T-helper 2 cell treated with Interferon-gamma antibody and Interleukin-4, amounts not matched to agents 5 μg/mL and 100 μg/mL, for 36 hours (primary cell): ENCODE results near the gene RBMS3.
"Not testable (repeated sequence)": the region's sequence is repeated elsewhere in the genome, so short reads cannot be mapped to it uniquely, and the experiment has no call there.

ENCODE experiments used
- DNase-seq: peaks from one replicate; pipeline ENCODE4 v3.0.0; 2021; ENCODE audit warnings: low spot score
- H3K27ac Mint-ChIP-seq: one replicate; pipeline ENCODE4 v1.8.0; 2021; ENCODE audit warnings: mild to moderate bottlenecking, mixed read lengths
- H3K27me3 Mint-ChIP-seq: one replicate; pipeline ENCODE4 v1.8.0; 2021; ENCODE audit warnings: low read depth, mixed read lengths
- H3K36me3 Mint-ChIP-seq: one replicate; pipeline ENCODE4 v1.8.0; 2021; ENCODE audit warnings: low read depth, mixed read lengths
- H3K4me1 Mint-ChIP-seq: one replicate; pipeline ENCODE4 v1.8.0; 2021; ENCODE audit warnings: low read depth, mixed read lengths
- H3K4me3 Mint-ChIP-seq: one replicate; pipeline ENCODE4 v1.8.0; 2022; ENCODE audit warnings: mild to moderate bottlenecking, moderate library complexity, mixed read lengths
- H3K9me3 Mint-ChIP-seq: one replicate; pipeline ENCODE4 v1.8.0; 2021; ENCODE audit warnings: mixed read lengths

The RBMS3 gene

GRCh38 chr3:30024466-30024865 is 743.6 kb downstream of the RBMS3 start:
- Mint-ChIP-seq H3K9me3 (no peaks in the 10 kb centered on the region), H3K4me3 (no peak overlapping the region), H3K4me1 (no peaks in the 10 kb centered on the region), H3K36me3 (no peaks in the 10 kb centered on the region), H3K27ac (no peak overlapping the region), H3K27me3 (peaks cover 21% of the 10 kb centered on the region)
- DNase-seq: no peak

DNA sequence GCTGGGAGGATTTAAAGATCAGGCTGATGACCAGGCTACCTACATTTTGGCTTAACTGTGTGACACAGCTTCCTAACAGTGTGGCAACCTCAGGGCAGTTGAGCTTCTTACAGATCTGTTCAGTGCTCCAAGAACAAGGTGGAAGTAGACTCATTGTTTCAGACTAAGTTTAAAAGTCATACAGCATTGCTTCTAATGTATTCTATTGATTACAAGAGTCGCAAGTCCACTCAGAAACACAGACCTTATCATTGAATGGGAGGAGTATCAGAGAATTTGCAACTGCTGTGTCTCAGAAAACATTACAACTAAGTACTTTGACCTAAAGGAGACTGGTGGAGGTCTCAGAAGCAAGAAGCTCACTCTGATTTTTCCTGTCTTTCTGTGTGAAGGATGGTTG is 746.0 kb downstream of the RBMS3 start:
- peaks cover 14% of the 10 kb centered on the region for H3K27me3 Mint-ChIP-seq
- no peak for DNase-seq
- H3K4me1 Mint-ChIP-seq: no peaks in the 10 kb centered on the region
- H3K9me3 Mint-ChIP-seq: no peaks in the 10 kb centered on the region
- H3K4me3 Mint-ChIP-seq: no peak overlapping the region
- no peaks in the 10 kb centered on the region for H3K36me3 Mint-ChIP-seq
- H3K27ac Mint-ChIP-seq: no peak overlapping the region

GRCh38 chr3:30034246-30034991 is 753.5 kb downstream of the RBMS3 start:
- DNase-seq: no peak
- Mint-ChIP-seq H3K36me3 (no peaks in the 10 kb centered on the region), H3K27me3 (peaks cover 24% of the 10 kb centered on the region), H3K4me1 (no peaks in the 10 kb centered on the region), H3K9me3 (no peaks in the 10 kb centered on the region), H3K4me3 (no peak overlapping the region), H3K27ac (no peak overlapping the region)

DNA sequence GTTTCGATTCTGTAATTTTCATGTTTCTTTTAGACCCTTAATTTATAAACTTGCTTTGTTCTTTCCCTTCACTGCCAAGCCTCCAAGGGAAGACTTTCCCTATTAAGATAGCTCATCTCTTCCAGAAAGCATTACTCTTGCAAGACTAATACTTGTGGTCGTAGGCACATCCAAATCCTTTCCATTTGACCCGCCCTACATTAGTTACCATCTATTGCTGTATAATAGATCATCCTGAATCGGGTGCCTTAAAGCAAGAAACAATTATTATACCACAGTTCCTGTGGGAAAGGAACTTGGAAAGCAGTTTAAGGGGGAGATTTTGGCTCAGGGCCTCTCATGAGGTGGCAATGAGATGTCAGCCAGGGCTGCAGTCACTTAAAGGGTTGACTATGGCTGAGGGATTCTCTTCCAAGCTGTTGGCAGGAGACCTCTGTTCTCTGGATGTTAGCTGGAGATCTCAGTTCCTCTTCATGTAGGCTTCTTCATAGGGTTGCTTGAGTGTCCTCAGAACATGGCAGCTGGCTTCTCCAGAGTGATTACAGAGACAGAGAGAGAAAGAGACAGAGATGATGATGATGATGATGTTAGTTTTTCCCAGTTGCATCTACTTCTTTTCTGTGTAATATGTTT is 755.2 kb downstream of the RBMS3 start:
- Mint-ChIP-seq H3K36me3 (no peaks in the 10 kb centered on the region), H3K9me3 (no peaks in the 10 kb centered on the region), H3K27me3 (peaks cover 32% of the 10 kb centered on the region), H3K4me3 (no peak overlapping the region), H3K4me1 (no peaks in the 10 kb centered on the region), H3K27ac (no peak overlapping the region)
- DNase-seq: no peak

DNA sequence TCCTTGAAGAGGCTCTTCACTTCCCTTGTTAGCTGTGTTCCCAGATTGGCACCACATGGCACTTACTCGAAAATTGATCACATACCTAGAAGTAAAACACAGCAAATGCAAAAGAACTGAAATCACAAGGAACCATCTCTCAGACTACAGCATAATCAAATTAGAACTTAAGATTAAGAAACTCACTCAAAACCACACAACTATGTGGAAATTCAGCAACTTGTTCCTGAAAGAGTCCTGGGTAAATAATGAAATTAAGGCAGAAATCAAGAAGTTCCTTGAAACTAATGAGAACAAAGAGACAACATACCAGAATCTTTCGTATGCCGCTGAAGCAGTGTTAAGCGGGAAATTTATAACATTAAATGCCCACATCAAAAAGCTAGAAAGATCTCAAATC is 759.3 kb downstream of the RBMS3 start:
- Mint-ChIP-seq H3K9me3 (no peaks in the 10 kb centered on the region), H3K27me3 (peaks cover 32% of the 10 kb centered on the region)
- DNase-seq: no peak

DNA sequence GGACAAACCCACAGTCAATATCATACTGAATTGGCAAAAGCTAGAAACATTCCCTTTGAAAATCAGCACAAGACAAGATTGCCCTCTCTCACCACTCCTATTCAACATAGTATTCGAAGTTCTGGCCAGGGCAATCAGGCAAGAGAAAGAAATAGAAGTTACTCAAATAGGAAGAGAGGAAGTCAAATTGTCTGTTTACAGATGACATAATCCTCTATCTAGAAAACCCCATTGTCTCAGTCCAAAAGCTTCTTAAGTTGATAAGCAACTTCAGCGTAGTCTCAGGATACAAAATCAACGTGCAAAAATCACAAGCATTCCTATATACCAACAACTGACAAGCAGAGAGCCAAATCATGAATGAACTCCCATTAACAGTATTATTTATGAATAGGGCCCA is 760.6 kb downstream of the RBMS3 start:
- peaks cover 30% of the 10 kb centered on the region for H3K27me3 Mint-ChIP-seq
- not testable (repeated sequence) for DNase-seq, H3K4me1 Mint-ChIP-seq, H3K27ac Mint-ChIP-seq, H3K9me3 Mint-ChIP-seq, H3K4me3 Mint-ChIP-seq, H3K36me3 Mint-ChIP-seq

More for the DNA sequence above, 759.3 kb downstream of the RBMS3 start:
- no peaks in the 10 kb centered on the region for H3K4me1 Mint-ChIP-seq
- H3K27ac Mint-ChIP-seq: no peak overlapping the region
- H3K4me3 Mint-ChIP-seq: no peak overlapping the region
- H3K36me3 Mint-ChIP-seq: no peaks in the 10 kb centered on the region

DNA sequence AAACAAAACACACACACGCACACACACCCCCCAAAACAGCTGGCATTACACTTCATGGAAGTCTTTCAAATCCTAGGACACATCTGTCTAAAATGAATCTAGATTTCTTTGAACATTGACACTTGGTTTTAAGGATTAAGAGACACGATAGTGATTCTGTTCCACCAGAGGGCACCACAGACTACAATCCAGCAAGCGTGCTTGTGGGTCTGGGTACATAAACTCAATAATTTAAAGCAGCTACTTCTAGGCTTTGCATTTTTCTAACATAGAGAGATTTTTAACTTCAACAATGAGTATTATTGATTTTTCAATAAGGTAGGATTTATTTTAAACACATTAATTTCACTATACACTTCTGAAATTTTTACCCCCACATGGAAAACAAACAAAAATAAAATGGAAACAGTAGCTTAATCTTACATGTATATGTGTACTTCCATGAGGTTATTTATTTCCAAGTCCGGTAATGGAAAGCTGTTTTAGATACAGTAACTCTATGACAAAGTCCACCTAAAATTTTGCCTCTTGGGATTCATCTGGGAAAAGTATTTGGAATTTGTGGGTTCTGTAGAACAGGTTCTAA is 761.5 kb downstream of the RBMS3 start:
- H3K27me3 Mint-ChIP-seq: peaks cover 33% of the 10 kb centered on the region
- no peak overlapping the region for H3K27ac Mint-ChIP-seq
- H3K36me3 Mint-ChIP-seq: no peaks in the 10 kb centered on the region
- no peaks in the 10 kb centered on the region for H3K4me1 Mint-ChIP-seq
- no peaks in the 10 kb centered on the region for H3K9me3 Mint-ChIP-seq
- no peak overlapping the region for H3K4me3 Mint-ChIP-seq
- peak; percentile 26 for DNase-seq

GRCh38 chr3:30042916-30043555 is 762.2 kb downstream of the RBMS3 start:
- no peaks in the 10 kb centered on the region for H3K36me3 Mint-ChIP-seq
- H3K9me3 Mint-ChIP-seq: no peaks in the 10 kb centered on the region
- no peak overlapping the region for H3K27ac Mint-ChIP-seq
- no peaks in the 10 kb centered on the region for H3K4me1 Mint-ChIP-seq
- H3K27me3 Mint-ChIP-seq: peaks cover 39% of the 10 kb centered on the region
- DNase-seq: no peak
- H3K4me3 Mint-ChIP-seq: no peak overlapping the region

DNA sequence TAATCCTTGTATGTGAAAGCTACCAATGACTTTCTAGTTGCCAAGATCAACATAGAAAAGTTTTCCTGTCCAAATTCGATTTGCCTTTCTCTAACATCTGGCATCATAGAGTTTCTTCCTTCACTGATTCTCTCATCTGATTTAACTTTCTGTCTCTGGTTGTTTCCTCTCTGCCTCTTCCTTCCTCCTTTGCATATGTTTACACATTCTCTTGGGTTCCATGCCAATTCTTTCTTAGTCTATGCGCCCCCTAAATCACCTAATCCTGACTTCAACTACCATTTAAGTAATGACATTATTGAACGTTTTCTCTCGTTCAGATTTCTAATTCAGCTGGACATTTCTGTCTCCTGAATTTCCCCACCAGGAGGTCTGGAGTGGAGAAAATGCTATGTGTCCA is 763.6 kb downstream of the RBMS3 start:
- Mint-ChIP-seq H3K4me3 (no peak overlapping the region), H3K36me3 (no peaks in the 10 kb centered on the region), H3K4me1 (no peaks in the 10 kb centered on the region), H3K27ac (no peak overlapping the region), H3K27me3 (peaks cover 36% of the 10 kb centered on the region), H3K9me3 (no peaks in the 10 kb centered on the region)
- DNase-seq: no peak

DNA sequence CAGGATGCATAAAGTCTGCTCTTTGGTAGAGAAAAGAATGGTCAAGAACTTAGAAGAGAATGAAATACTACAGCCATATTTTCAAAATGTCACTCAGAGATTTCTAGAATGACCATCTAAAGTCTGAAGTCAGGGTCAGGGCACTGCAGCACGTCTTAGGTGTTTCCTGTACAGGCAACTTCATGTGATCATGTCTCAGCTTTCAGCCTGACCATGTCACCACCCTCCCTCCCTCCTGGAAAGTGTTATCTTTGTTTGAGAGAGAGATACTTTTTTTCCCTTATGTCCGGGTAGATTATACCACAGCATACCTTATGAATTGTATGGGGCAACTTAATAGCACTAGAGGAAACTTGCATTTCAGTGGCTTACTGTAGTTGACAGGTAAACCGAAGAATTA is 767.6 kb downstream of the RBMS3 start:
- H3K4me3 Mint-ChIP-seq: no peak overlapping the region
- no peaks in the 10 kb centered on the region for H3K4me1 Mint-ChIP-seq
- H3K27me3 Mint-ChIP-seq: peaks cover 23% of the 10 kb centered on the region

GRCh38 chr3:30050116-30050515 is 769.2 kb downstream of the RBMS3 start:
- H3K27ac Mint-ChIP-seq, DNase-seq, H3K4me1 Mint-ChIP-seq, H3K9me3 Mint-ChIP-seq, H3K4me3 Mint-ChIP-seq, H3K36me3 Mint-ChIP-seq: not testable (repeated sequence)
- H3K27me3 Mint-ChIP-seq: peaks cover 17% of the 10 kb centered on the region

More for the DNA sequence above, 767.6 kb downstream of the RBMS3 start:
- no peak overlapping the region for H3K27ac Mint-ChIP-seq
- H3K36me3 Mint-ChIP-seq: no peaks in the 10 kb centered on the region
- no peaks in the 10 kb centered on the region for H3K9me3 Mint-ChIP-seq
- no peak for DNase-seq

DNA sequence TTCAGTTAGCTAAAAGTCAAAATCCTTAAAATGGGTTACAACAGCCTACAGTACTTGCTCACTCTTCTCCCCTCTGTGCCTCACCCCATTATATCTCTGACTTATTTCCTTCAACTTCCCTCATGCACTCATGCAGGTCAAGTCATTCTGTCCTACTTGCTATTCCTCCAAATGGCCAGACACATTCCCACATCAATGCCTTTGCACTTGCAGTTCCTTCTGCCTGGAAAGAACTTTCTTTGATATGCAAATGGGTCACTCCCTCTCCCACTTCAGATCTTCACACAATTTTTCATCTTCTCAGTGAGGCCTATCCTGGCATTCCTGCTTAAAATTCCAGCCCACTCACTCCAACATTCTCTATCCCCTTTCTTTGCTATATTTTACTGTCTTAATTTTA is 778.4 kb downstream of the RBMS3 start:
- H3K4me3 Mint-ChIP-seq: no peak overlapping the region
- DNase-seq: no peak
- no peak overlapping the region for H3K27ac Mint-ChIP-seq
- H3K4me1 Mint-ChIP-seq: no peaks in the 10 kb centered on the region
- no peaks in the 10 kb centered on the region for H3K9me3 Mint-ChIP-seq
- no peaks in the 10 kb centered on the region for H3K36me3 Mint-ChIP-seq
- peaks cover 5% of the 10 kb centered on the region for H3K27me3 Mint-ChIP-seq
